GM19372 (cell line): ENCODE measurements around the gene SPIRE2.

Experiments
- ATAC-seq: cut with Tn5 transposase; IDR thresholded peaks from one replicate; pipeline ENCODE4 v1.9.1; 2021; ENCODE audit warnings: mild to moderate bottlenecking, low read depth, moderate library complexity; ENCODE audit not compliant: unreplicated experiment

SPIRE2 gene

DNA sequence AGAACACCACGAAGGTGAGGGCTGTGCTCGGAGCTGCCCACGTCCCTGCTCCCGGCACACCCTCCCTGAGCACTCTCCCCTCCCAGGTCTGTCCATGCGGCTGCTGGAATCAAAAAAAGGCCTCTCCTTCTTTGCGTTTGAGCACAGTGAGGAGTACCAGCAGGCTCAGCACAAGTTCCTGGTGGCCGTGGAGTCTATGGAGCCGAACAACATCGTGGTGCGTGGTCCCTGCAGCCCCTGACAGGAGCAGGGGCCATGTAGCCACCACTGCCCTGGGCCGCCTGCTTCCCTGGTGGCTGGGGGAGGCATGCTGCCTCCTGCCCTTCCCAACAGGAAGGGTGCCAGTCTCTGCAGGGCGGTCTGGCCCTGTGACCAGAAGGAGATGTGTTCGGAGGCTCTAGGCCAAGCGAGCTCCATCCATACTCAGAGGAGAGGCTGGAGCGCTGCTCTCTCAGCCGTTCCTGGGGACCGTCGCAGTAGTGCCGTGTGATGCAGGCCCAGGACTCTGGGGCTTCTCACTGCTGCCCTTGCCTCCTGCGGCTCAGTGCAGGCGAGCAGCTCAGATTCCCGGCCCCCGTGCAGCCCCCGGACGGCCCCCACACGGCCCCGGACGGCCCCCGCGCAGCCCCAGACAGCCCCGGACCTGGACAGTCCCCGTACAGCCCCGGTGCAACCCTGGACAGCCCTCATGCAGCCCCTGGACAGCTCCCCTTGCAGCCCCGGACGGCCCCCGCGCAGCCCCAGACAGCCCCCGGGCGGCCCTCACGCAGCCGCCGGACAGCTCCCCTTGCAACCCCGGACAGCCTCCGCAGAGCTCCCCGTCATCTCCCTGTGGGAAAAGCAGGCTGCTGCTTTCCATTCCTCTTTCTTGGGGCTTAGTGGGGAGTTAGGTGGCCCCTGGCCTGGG is 65.6 kb downstream of the SPIRE2 start:
- no peak for ATAC-seq

- no peak for ATAC-seq
Measured at GRCh38 chr16:89895482-89896250, 67.4 kb downstream of the SPIRE2 start.

GRCh38 chr16:89897204-89897603 is 68.9 kb downstream of the SPIRE2 start:
- no peak for ATAC-seq

GRCh38 chr16:89898201-89898967 is 70.1 kb downstream of the SPIRE2 start:
- no peak for ATAC-seq

DNA sequence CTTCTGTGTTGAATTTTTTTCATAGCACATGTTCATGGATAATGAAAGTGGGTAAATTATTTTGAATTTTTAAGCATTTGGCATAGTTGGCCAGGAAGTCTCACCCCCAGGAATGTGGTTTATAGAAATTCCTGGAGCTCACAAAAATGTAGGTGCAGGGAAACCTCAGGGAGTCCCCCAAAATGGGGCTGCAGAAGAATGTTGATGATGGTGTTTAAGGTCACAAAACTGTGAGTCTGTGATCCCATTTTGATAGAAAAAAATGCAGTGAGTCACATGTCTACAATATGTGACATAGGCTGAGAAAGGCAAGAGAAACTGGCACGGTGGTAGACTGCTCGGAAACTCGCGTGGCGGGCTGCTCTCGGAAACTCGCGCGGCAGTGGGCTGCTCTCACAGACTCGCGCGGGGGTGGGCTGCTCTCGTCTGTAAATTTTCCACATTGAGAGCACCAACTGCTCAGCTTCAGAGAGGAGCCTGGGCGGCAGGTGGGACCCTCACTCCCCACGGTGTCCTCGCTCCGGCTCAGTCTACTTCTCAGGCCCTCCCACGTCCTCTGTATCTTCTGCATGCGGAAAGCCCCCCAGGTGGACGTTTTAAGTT is 71.7 kb downstream of the SPIRE2 start:
- ATAC-seq, result no peak

- ATAC-seq, result no peak
Measured at GRCh38 chr16:89900885-89901284, 72.6 kb downstream of the SPIRE2 start.

DNA sequence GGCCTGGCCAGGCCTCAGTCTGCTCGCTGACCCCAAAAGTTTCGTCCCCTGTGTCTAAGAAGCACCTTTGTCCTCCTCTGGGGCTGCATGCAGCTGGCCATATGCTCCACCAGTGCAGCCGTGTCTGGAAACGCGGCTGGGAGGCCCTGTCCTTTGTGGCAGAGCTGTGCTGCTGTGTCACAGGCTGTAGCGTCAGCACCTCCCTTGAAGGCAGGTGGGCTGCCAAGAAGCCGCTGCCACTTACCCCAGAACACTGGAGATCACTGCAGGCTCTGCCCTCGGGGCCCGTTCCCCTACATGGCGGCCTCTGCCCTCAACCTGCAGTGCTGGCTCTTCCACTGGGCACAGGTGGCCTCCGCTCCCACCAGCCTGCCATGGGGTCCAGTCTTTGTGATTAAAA is 74.7 kb downstream of the SPIRE2 start:
- ATAC-seq, result no peak

GRCh38 chr16:89903908-89904515 is 75.7 kb downstream of the SPIRE2 start:
- no peak for ATAC-seq

- no peak for ATAC-seq
Measured at GRCh38 chr16:89904606-89905510, 76.6 kb downstream of the SPIRE2 start.

- no peak for ATAC-seq
Measured at GRCh38 chr16:89905511-89906139, 77.3 kb downstream of the SPIRE2 start.

DNA sequence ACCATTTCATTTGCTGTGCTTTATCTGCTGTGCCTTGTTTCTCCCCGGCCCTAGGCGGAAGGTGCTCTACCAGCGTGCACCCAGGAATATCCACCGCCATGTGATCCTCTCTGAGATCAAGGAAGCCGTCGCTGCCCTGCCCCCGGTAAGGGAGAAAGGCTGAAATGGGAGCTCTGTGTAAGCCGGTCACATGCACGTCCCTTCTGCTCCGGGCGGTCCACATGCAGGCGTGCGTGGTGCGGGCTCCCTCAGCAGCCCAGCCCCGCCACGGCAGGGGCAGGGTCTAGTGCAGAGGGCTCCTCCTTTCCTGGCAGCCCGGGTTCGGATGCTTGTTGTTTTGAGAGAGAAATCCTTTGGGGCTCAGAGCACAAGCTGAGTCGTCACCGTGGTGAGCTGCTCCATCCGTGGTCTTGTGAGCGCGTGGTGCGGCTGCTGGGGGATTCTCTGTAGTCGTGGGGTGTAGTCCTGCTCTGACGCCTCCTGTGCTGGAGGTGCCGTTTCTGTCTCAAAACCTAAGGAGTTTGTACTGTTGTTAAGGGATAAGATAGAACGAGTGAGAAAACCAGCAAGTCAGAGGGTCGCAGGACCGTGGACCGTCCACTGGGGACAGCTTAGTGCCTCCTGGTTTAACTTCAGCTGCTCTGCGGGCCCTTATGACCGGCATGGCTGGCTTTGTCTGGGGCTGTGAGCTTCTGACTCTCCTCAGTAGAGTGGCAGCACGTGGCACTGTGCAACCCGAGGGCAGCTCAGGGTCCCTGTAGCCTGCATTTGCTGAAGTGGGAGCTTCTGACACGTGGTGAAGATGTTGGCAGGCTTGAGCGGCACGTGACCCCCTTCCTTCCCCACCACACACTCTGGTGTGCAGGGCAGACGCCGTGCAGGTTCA is 78.1 kb downstream of the SPIRE2 start:
- ATAC-seq, result no peak

- no peak for ATAC-seq
Measured at GRCh38 chr16:89907055-89907814, 79.0 kb downstream of the SPIRE2 start.

GRCh38 chr16:89908236-89908635 is 80.0 kb downstream of the SPIRE2 start:
- ATAC-seq, result no peak

- ATAC-seq, result no peak
Measured at GRCh38 chr16:89909777-89910716, 81.8 kb downstream of the SPIRE2 start.

DNA sequence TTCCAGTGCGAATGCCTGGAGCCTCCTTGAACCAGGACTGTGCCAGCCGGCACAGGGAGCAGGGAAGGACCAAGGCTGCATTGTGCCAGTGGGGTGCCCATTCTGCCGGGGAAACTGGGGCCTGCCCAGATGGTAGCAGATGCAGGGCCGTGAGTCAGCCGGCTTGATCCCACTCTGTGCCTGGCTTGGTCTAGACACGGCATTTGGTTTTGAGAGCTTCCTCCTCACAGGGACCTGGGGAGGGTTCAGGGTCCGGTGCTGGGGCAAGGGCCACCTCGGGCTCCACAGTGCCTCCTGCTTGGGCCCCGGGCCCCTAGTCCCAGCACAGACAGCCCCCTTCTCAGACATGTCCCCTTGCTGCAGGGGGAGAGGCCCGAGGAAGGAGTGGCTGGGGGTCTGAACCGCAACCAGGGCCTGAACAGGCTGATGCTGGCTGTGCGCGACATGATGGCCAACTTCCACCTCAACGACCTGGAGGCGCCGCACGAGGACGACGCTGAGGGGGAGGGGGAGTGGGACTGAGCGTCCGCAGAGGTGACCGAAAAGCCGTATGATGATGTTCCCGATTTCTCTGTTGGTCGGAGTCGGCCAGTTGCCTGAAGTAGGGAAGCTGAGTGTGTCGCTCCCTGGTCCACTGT is 82.6 kb downstream of the SPIRE2 start:
- no peak for ATAC-seq
